SK-N-SH treated with all-trans-retinoic acid at 6 μM for 48 hours (cell line): ENCODE results near the gene KCNIP1.

Experiments
- ARNTL ChIP-seq: fragments of 450-650 bp; formaldehyde crosslinking; IDR thresholded peaks from 2 replicates; pipeline ENCODE4 v1.5.0; 2020; ENCODE audit warnings: low read depth, mild to moderate bottlenecking, moderate library complexity, borderline replicate concordance
- ESRRG ChIP-seq: fragments of 250-450 bp; sonication (Bioruptor Pico); IDR thresholded peaks from 2 replicates; pipeline ENCODE4 v1.6.1; 2021; ENCODE audit warnings: mild to moderate bottlenecking

- TF ChIP-seq ARNTL (CRISPR knock-in tag) (no peak), ESRRG (no peak)
Observed at GRCh38 chr5:170755679-170756456, 252.0 kb downstream of the KCNIP1 start.
